NCI-H146 treated with DMSO at 0.1 percent for 48 hours (cell line): Measurements from ENCODE around the gene AXIN2.
"Not testable (repeated sequence)": the region's sequence is repeated elsewhere in the genome, so short reads cannot be mapped to it uniquely, and the experiment has no call there.

Source experiments
- DNase-seq: peaks from one replicate; lab custom pipeline; 2025; ENCODE audit not compliant: unreplicated experiment; lab: John Stamatoyannopoulos, UW

AXIN2 gene

GRCh38 chr17:65523411-65523810, 38.0 kb downstream of the AXIN2 start:
- no peak for DNase-seq

- DNase-seq: no peak
Measured at GRCh38 chr17:65522751-65523404, 38.6 kb downstream of the AXIN2 start.

GRCh38 chr17:65519462-65519861, 42.0 kb downstream of the AXIN2 start:
- DNase-seq: no peak

- DNase-seq: no peak
Measured at GRCh38 chr17:65518256-65518655, 43.2 kb downstream of the AXIN2 start.

- no peak for DNase-seq
Measured at GRCh38 chr17:65515959-65516948, 45.2 kb downstream of the AXIN2 start.

GRCh38 chr17:65515512-65515911, 45.9 kb downstream of the AXIN2 start:
- no peak for DNase-seq

- no peak for DNase-seq
Measured at GRCh38 chr17:65514541-65514940, 46.9 kb downstream of the AXIN2 start.

- DNase-seq: no peak
Measured at GRCh38 chr17:65514082-65514481, 47.4 kb downstream of the AXIN2 start.

GRCh38 chr17:65511316-65511715, 50.1 kb downstream of the AXIN2 start:
- no peak for DNase-seq

- no peak for DNase-seq
Measured at GRCh38 chr17:65509032-65509431, 52.4 kb downstream of the AXIN2 start.

GRCh38 chr17:65504673-65505072, 56.8 kb downstream of the AXIN2 start:
- DNase-seq: not testable (repeated sequence)

- no peak for DNase-seq
Measured at GRCh38 chr17:65504141-65504540, 57.3 kb downstream of the AXIN2 start.

- no peak for DNase-seq
Measured at GRCh38 chr17:65503557-65503956, 57.9 kb downstream of the AXIN2 start.

- DNase-seq: no peak
Measured at GRCh38 chr17:65498816-65499215, 62.6 kb downstream of the AXIN2 start.

- no peak for DNase-seq
Measured at GRCh38 chr17:65496801-65497200, 64.6 kb downstream of the AXIN2 start.

GRCh38 chr17:65495122-65496055, 66.1 kb downstream of the AXIN2 start:
- peak; percentile 41 for DNase-seq

GRCh38 chr17:65489413-65490155, 71.9 kb downstream of the AXIN2 start:
- DNase-seq: no peak

- no peak for DNase-seq
Measured at GRCh38 chr17:65488665-65489064, 72.8 kb downstream of the AXIN2 start.

- DNase-seq: no peak
Measured at GRCh38 chr17:65487990-65488389, 73.5 kb downstream of the AXIN2 start.

GRCh38 chr17:65487161-65487560, 74.3 kb downstream of the AXIN2 start:
- no peak for DNase-seq
